ENCODE data around the gene MRAP2.
"Not testable (repeated sequence)": the region's sequence is repeated elsewhere in the genome, so short reads cannot be mapped to it uniquely, and the experiment has no call there.

Gene MRAP2

GRCh38 chr6:84081222-84081621, 47.6 kb downstream of the MRAP2 start:
- DNase-seq, result no peak

GRCh38 chr6:84082689-84083265, 49.2 kb downstream of the MRAP2 start:
- DNase-seq, result no peak

- DNase-seq, result not testable (repeated sequence)
Measured at GRCh38 chr6:84084705-84085104, 51.1 kb downstream of the MRAP2 start.

- no peak for DNase-seq
Measured at GRCh38 chr6:84086056-84086455, 52.5 kb downstream of the MRAP2 start.

GRCh38 chr6:84086545-84087429, 53.2 kb downstream of the MRAP2 start:
- DNase-seq, result no peak

GRCh38 chr6:84089081-84089480, 55.5 kb downstream of the MRAP2 start:
- DNase-seq, result no peak

GRCh38 chr6:84089552-84089951, 56.0 kb downstream of the MRAP2 start:
- no peak for DNase-seq

- DNase-seq, result no peak
Measured at GRCh38 chr6:84093441-84094435, 60.2 kb downstream of the MRAP2 start.

GRCh38 chr6:84095156-84095555, 61.6 kb downstream of the MRAP2 start:
- no peak for DNase-seq

- no peak for DNase-seq
Measured at GRCh38 chr6:84103029-84103428, 69.5 kb downstream of the MRAP2 start.

GRCh38 chr6:84105215-84105924, 71.8 kb downstream of the MRAP2 start:
- DNase-seq, result not testable (repeated sequence)

- DNase-seq, result no peak
Measured at GRCh38 chr6:84107495-84107894, 73.9 kb downstream of the MRAP2 start.

GRCh38 chr6:84111351-84111750, 77.8 kb downstream of the MRAP2 start:
- DNase-seq, result not testable (repeated sequence)

- not testable (repeated sequence) for DNase-seq
Measured at GRCh38 chr6:84114933-84115594, 81.5 kb downstream of the MRAP2 start.

GRCh38 chr6:84118191-84118590, 84.6 kb downstream of the MRAP2 start:
- DNase-seq, result no peak

- no peak for DNase-seq
Measured at GRCh38 chr6:84119277-84119676, 85.7 kb downstream of the MRAP2 start.

- DNase-seq, result no peak
Measured at GRCh38 chr6:84123186-84123585, 89.6 kb downstream of the MRAP2 start.

GRCh38 chr6:84129588-84129987, 96.0 kb downstream of the MRAP2 start:
- DNase-seq, result not testable (repeated sequence)

- not testable (repeated sequence) for DNase-seq
Measured at GRCh38 chr6:84133385-84133784, 99.8 kb downstream of the MRAP2 start.

GRCh38 chr6:84135291-84135690, 101.7 kb downstream of the MRAP2 start:
- DNase-seq, result no peak

- DNase-seq, result no peak
Measured at GRCh38 chr6:84136364-84137050, 102.9 kb downstream of the MRAP2 start.

Measured in activated CD4-positive, alpha-beta T cell treated with anti-CD3 and anti-CD28 coated beads, Interleukin-2, amount 50 U/mL, for 48 hours (primary cell).